MM.1S (cell line): ENCODE results near the gene ARSK.

Experiments
- EZH2 ChIP-seq: fragments of 300-600 bp; sonication (generic); optimal IDR thresholded peaks from 2 replicates; pipeline ENCODE3; 2017; ENCODE audit warnings: low read depth, mild to moderate bottlenecking, antibody characterized with exemption, low read length, mixed read lengths
- EZH2phosphoT487 ChIP-seq: fragments of 300-600 bp; sonication (generic); IDR thresholded peaks from 2 replicates; pipeline ENCODE4 v1.6.1; 2018; ENCODE audit warnings: antibody characterized with exemption, low read length
- TF ChIP-seq, protein P1 (sequence below): fragments of 300-600 bp; sonication (generic); IDR thresholded peaks from 2 replicates; pipeline ENCODE4 v1.5.1; 2016; ENCODE audit warnings: antibody characterized with exemption, low read length, mixed read lengths

GRCh38 chr5:95520206-95520605, 34.7 kb upstream of the ARSK start:
- TF ChIP-seq, protein P1, sequence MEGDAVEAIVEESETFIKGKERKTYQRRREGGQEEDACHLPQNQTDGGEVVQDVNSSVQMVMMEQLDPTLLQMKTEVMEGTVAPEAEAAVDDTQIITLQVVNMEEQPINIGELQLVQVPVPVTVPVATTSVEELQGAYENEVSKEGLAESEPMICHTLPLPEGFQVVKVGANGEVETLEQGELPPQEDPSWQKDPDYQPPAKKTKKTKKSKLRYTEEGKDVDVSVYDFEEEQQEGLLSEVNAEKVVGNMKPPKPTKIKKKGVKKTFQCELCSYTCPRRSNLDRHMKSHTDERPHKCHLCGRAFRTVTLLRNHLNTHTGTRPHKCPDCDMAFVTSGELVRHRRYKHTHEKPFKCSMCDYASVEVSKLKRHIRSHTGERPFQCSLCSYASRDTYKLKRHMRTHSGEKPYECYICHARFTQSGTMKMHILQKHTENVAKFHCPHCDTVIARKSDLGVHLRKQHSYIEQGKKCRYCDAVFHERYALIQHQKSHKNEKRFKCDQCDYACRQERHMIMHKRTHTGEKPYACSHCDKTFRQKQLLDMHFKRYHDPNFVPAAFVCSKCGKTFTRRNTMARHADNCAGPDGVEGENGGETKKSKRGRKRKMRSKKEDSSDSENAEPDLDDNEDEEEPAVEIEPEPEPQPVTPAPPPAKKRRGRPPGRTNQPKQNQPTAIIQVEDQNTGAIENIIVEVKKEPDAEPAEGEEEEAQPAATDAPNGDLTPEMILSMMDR, result no peak
- TF ChIP-seq EZH2 (no peak), EZH2phosphoT487 (no peak)
